Neural crest cell (in vitro differentiated cells): Measurements from ENCODE around the gene PEF1. TPM values are rescaled to one million over a fixed set of nuclear protein-coding genes. Genes with fewer than 3 reads are reported as not detected.

Experiments used
- DNase-seq: peaks from one replicate; pipeline ENCODE4 v3.0.0; 2021; ENCODE audit warnings: low read depth, mixed read lengths, low spot score
- H3K27ac Mint-ChIP-seq: one replicate; pipeline ENCODE4 v1.8.0; 2021; ENCODE audit warnings: mild to moderate bottlenecking, mixed read lengths; ENCODE audit not compliant: unreplicated experiment
- H3K27me3 Mint-ChIP-seq: 2 replicates; pipeline ENCODE4 v1.8.0; 2021; ENCODE audit warnings: low read depth, mild to moderate bottlenecking, mixed read lengths
- H3K36me3 Mint-ChIP-seq: 2 replicates; pipeline ENCODE4 v1.8.0; 2021; ENCODE audit warnings: low read depth, mild to moderate bottlenecking, mixed read lengths
- H3K4me1 Mint-ChIP-seq: 2 replicates; pipeline ENCODE4 v1.8.0; 2021; ENCODE audit warnings: mixed read lengths
- H3K4me3 Mint-ChIP-seq: one replicate; pipeline ENCODE4 v1.8.0; 2021; ENCODE audit warnings: mild to moderate bottlenecking, mixed read lengths
- H3K9me3 Mint-ChIP-seq: 2 replicates; pipeline ENCODE4 v1.8.0; 2021; ENCODE audit warnings: mixed read lengths
- CTCF ChIP-seq: fragments of 200-600 bp; sonication (generic); conservative IDR thresholded peaks from 2 replicates; pipeline ENCODE4 v1.5.0; 2021; ENCODE audit warnings: antibody characterized with exemption, mild to moderate bottlenecking
- total RNA-seq: library from RNA; stranded (reverse); gene quantifications from 2 replicates; pipeline ENCODE4 v1.2.1, GENCODE V29; 2021

Gene PEF1
- total RNA-seq, 1 donor from 2014 or later, result 52.4 TPM

GRCh38 chr1:31639543-31639942 lies 5.1 kb downstream of the PEF1 start:
- Mint-ChIP-seq H3K27ac (no peak overlapping the region), H3K4me1 (peaks cover 6% of the 10 kb centered on the region), H3K36me3 (no peaks in the 10 kb centered on the region), H3K27me3 (no peaks in the 10 kb centered on the region), H3K9me3 (no peaks in the 10 kb centered on the region), H3K4me3 (no peak overlapping the region)
- DNase-seq, result no peak
- no peak for TF ChIP-seq CTCF

GRCh38 chr1:31637915-31638673 lies 6.6 kb downstream of the PEF1 start:
- no peaks in the 10 kb centered on the region for H3K4me1 Mint-ChIP-seq
- H3K27ac Mint-ChIP-seq, result no peak overlapping the region
- no peaks in the 10 kb centered on the region for H3K9me3 Mint-ChIP-seq
- no peaks in the 10 kb centered on the region for H3K36me3 Mint-ChIP-seq
- no peak overlapping the region for H3K4me3 Mint-ChIP-seq
- no peaks in the 10 kb centered on the region for H3K27me3 Mint-ChIP-seq
- TF ChIP-seq CTCF, result no peak
- no peak for DNase-seq

- peak; percentile 50 for TF ChIP-seq CTCF
- H3K36me3 Mint-ChIP-seq, result no peaks in the 10 kb centered on the region
- H3K9me3 Mint-ChIP-seq, result no peaks in the 10 kb centered on the region
- H3K27me3 Mint-ChIP-seq, result no peaks in the 10 kb centered on the region
- H3K4me1 Mint-ChIP-seq, result peaks cover under 1% of the 10 kb centered on the region
- no peak for DNase-seq
- H3K27ac Mint-ChIP-seq, result peak overlapping the region; percentile 88
- no peak overlapping the region for H3K4me3 Mint-ChIP-seq
Measured at GRCh38 chr1:31633117-31633516, 11.6 kb downstream of the PEF1 start.

- DNase-seq, result no peak
Measured at GRCh38 chr1:31632649-31633048, 12.0 kb downstream of the PEF1 start.

GRCh38 chr1:31628931-31629556 lies 15.6 kb downstream of the PEF1 start:
- H3K27ac Mint-ChIP-seq, result no peak overlapping the region
- no peak for TF ChIP-seq CTCF
- H3K36me3 Mint-ChIP-seq, result no peaks in the 10 kb centered on the region
- no peak for DNase-seq
- no peak overlapping the region for H3K4me3 Mint-ChIP-seq
- H3K27me3 Mint-ChIP-seq, result no peaks in the 10 kb centered on the region
- H3K9me3 Mint-ChIP-seq, result no peaks in the 10 kb centered on the region
- peaks cover 22% of the 10 kb centered on the region for H3K4me1 Mint-ChIP-seq

More at GRCh38 chr1:31632649-31633048, 12.0 kb downstream of the PEF1 start:
- Mint-ChIP-seq H3K27me3 (no peaks in the 10 kb centered on the region), H3K9me3 (no peaks in the 10 kb centered on the region), H3K36me3 (no peaks in the 10 kb centered on the region), H3K4me3 (no peak overlapping the region), H3K4me1 (peaks cover 4% of the 10 kb centered on the region), H3K27ac (peak overlapping the region; percentile 88)
- no peak for TF ChIP-seq CTCF
